HCT116 (cell line): Measurements from ENCODE around the gene FIBCD1. TPM values are rescaled to one million over a fixed set of nuclear protein-coding genes. Genes with fewer than 3 reads are reported as not detected.

ENCODE experiments used
- ATAC-seq: fragments of 200-7000 bp; cut with Tn5 transposase; 2 replicates; pipeline ENCODE4 v1.9.1; 2020; ENCODE audit warnings: mild to moderate bottlenecking, moderate library complexity
- BruUV-seq: library from RNA; stranded (reverse); fragments of 400-500 nt; replicated peaks from 2 replicates; lab custom pipeline; 2021; lab: Mats Ljungman, UMichigan
- CTCF ChIA-PET: fragments of 300-600 bp; sonication (Branson Sonifier 250); formaldehyde crosslinking; loops from one replicate; lab custom pipeline; 2021; ENCODE audit warnings: antibody characterized with exemption; lab: Charles Lee
- POLR2A ChIA-PET: fragments of 300-600, 350-600 bp; sonication (Branson Sonifier 250); formaldehyde crosslinking; loops from one replicate; lab custom pipeline; 2021; ENCODE audit warnings: antibody characterized with exemption; lab: Charles Lee
- RAD21 ChIA-PET, 2 experiments: fragments of 300-600 bp; sonication (Branson Sonifier 250); formaldehyde crosslinking; loops; one replicate each; lab custom pipeline; 2023; ENCODE audit warnings: low total read pairs in 2 of 2; ENCODE audit not compliant: uncharacterized antibody in 2 of 2, unreplicated experiment in 2 of 2, low non-redundant PET in 1 of 2; lab: Charles Lee
- DNase-seq: peaks from one replicate; pipeline ENCODE4 v3.0.0-alpha.2; 2010; ENCODE audit warnings: low read depth, low spot score
- H2AFZ ChIP-seq: fragments of 200-600 bp; shearing (Covaris generic), sonication (generic); 2 replicates; pipeline ENCODE4 v1.6.1; 2017; ENCODE audit warnings: low read depth, mixed run types, mixed read lengths, antibody characterized with exemption, low read length; ENCODE audit not compliant: poor library complexity, severe bottlenecking
- H3K27ac ChIP-seq: 2 replicates; pipeline ENCODE4 v1.5.1; 2012; ENCODE audit warnings: low read depth, low read length
- H3K27me3 ChIP-seq: fragments of 200-600 bp; sonication (generic); 2 replicates; pipeline ENCODE4 v1.6.1; 2016; ENCODE audit warnings: mixed run types, low read length, mixed read lengths; ENCODE audit not compliant: insufficient read depth
- H3K36me3 ChIP-seq, 2 experiments: fragments of 200-500 bp in 1 of 2; fragments of 200-600 bp in 1 of 2; sonication (Bioruptor generic) in 1 of 2; sonication (generic) in 1 of 2; 2 replicates each; pipeline versions ENCODE4 v1.5.1 to v1.6.1; 2014 to 2016; ENCODE audit warnings: low read length in 2 of 2, inconsistent platforms in 1 of 2, mixed read lengths in 1 of 2, mixed run types in 1 of 2; ENCODE audit not compliant: insufficient read depth in 2 of 2, control insufficient read depth in 1 of 2
- H3K4me1 ChIP-seq, 2 experiments: fragments of 200-600 bp in 1 of 2; sonication (generic) in 1 of 2; 2 replicates each; pipeline versions ENCODE4 v1.5.1 to v1.6.1; 2012 to 2017; ENCODE audit warnings: low read length in 2 of 2, inconsistent platforms in 1 of 2, mild to moderate bottlenecking in 1 of 2, mixed read lengths in 1 of 2, mixed run types in 1 of 2, moderate library complexity in 1 of 2; ENCODE audit not compliant: insufficient read depth in 2 of 2, control insufficient read depth in 1 of 2
- H3K4me2 ChIP-seq: fragments of 200-600 bp; sonication (generic); 2 replicates; pipeline ENCODE4 v1.6.1; 2017; ENCODE audit warnings: mixed run types, low read length, mixed read lengths
- H3K4me3 ChIP-seq, 2 experiments: fragments of 200-600 bp in 1 of 2; sonication (generic) in 1 of 2; replicated peaks in 1 of 2; 2 replicates each; pipeline ENCODE4 v1.5.1; 2011 to 2016; ENCODE audit warnings: low read length in 2 of 2, control low read depth in 1 of 2, low read depth in 1 of 2, mild to moderate bottlenecking in 1 of 2, mixed read lengths in 1 of 2, mixed run types in 1 of 2
- H3K79me2 ChIP-seq: fragments of 200-600 bp; sonication (generic); 2 replicates; pipeline ENCODE4 v1.6.1; 2017; ENCODE audit warnings: mild to moderate bottlenecking, mixed run types, low read length, moderate library complexity, mixed read lengths; ENCODE audit not compliant: insufficient read depth
- H3K9ac ChIP-seq: fragments of 200-600 bp; sonication (generic); 2 replicates; pipeline ENCODE4 v1.6.1; 2016; ENCODE audit warnings: low read length, mixed read lengths
- H3K9me2 ChIP-seq: fragments of 200-600 bp; sonication (generic), shearing (Covaris generic); 2 replicates; pipeline ENCODE4 v1.6.1; 2017; ENCODE audit warnings: mixed run types, mild to moderate bottlenecking, moderate library complexity; ENCODE audit not compliant: insufficient read depth
- H3K9me3 ChIP-seq, 2 experiments: fragments of 200-500 bp in 1 of 2; fragments of 200-600 bp in 1 of 2; sonication (Bioruptor generic) in 1 of 2; sonication (generic) in 1 of 2; 2 replicates each; pipeline ENCODE4 v1.6.1; 2014 to 2017; ENCODE audit warnings: low read length in 2 of 2, mixed read lengths in 2 of 2, inconsistent platforms in 1 of 2, low read depth in 1 of 2, mild to moderate bottlenecking in 1 of 2, mixed run types in 1 of 2, moderate library complexity in 1 of 2; ENCODE audit not compliant: control insufficient read depth in 1 of 2, insufficient read depth in 1 of 2
- H4K20me1 ChIP-seq: fragments of 200-600 bp; sonication (generic), shearing (Covaris generic); 2 replicates; pipeline ENCODE4 v1.6.1; 2017; ENCODE audit warnings: mixed run types, mild to moderate bottlenecking, moderate library complexity; ENCODE audit not compliant: insufficient read depth
- CBX3 ChIP-seq: IDR thresholded peaks from 2 replicates; pipeline ENCODE4 v1.6.1; 2012; ENCODE audit warnings: low read depth
- FOSL1 ChIP-seq: IDR thresholded peaks from 2 replicates; pipeline ENCODE4 v1.6.1; 2012; ENCODE audit warnings: low read depth
- MAX ChIP-seq: IDR thresholded peaks from 2 replicates; pipeline ENCODE4 v1.6.1; 2012
- RAD21 ChIP-seq: IDR thresholded peaks from 2 replicates; pipeline ENCODE4 v1.6.1; 2012; ENCODE audit warnings: low read depth, mild to moderate bottlenecking
- REST ChIP-seq: IDR thresholded peaks from 2 replicates; pipeline ENCODE4 v1.6.1; 2012; ENCODE audit warnings: low read depth
- SP1 ChIP-seq: IDR thresholded peaks from 2 replicates; pipeline ENCODE4 v1.6.1; 2012; ENCODE audit warnings: low read depth
- ZNF274 ChIP-seq: fragments of 200-500 bp; sonication (Bioruptor generic); IDR thresholded peaks from 2 replicates; pipeline ENCODE4 v1.6.1; 2014; ENCODE audit warnings: mild to moderate bottlenecking, low read depth, low read length, inconsistent platforms
- intact Hi-C: fragments of 100-400 bp; cut with micrococcal nuclease; formaldehyde crosslinking; loops from 2 replicates; pipeline ENCODE4 v1.10.0; 2022
- total RNA-seq: library from RNA; stranded (reverse); gene quantifications from one replicate; pipeline ENCODE4 v1.2.1, GENCODE V29; 2021; ENCODE audit not compliant: unreplicated experiment

FIBCD1 gene
- total RNA-seq, 1 experiment from 2014 or later: 26.1 TPM

DNA sequence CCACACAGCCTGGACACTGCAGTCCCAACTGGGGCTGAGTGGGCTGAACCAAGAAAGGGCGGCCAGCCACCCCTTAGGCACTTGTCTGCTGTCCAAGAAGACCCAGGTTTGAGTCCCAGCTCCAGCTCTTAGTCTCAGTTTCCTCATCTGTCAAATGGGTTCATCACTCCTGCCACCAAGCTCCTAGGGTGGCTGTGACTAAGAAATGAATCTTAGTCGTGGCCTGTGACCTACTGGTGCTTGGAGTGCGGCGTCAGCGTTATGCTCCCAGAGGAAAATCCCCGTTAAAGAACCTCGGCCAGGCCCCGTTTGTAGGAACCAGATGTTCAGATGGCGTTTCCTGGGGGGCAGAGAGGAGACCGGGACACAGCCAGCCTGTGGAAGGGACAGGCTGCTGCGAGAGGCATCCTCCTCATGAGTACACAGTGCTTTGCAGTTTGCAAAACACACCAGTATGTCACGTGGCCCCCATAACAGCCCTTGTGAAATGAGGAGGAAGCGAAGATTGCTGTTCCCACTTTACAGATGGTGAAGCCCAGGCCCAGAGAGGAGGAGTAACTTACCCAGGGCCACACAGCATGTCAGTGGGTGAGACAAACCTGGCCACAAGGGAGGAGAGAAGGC lies 3.3 kb downstream of the FIBCD1 start:
- intact Hi-C loops: no loop called here
- ChIA-PET CTCF (interaction anchor here (1.4 kb wide), 1 partner anchor 63 kb away, joined by 5 read pairs; no protein-coding TSS in a partner anchor), POLR2A (interaction anchor here (1.1 kb wide), 1 partner anchor 9 kb away, joined by 3 read pairs; no protein-coding TSS in a partner anchor), RAD21 (no interaction called here)
- Histone ChIP-seq H3K4me1 (peaks cover 27 to 50% of the 10 kb centered on the region in 2 experiments), H3K9ac (peak overlapping the region; percentile 25; the same call in 1 of the 2 replicates), H3K4me2 (peak overlapping the region; percentile 93), H3K27ac (peak overlapping the region; percentile 43), H3K27me3 (no peaks in the 10 kb centered on the region), H3K79me2 (no peaks in the 10 kb centered on the region), H3K36me3 (no peaks in the 10 kb centered on the region), H3K9me3 (no peaks in the 10 kb centered on the region), H3K9me2 (no peaks in the 10 kb centered on the region), H4K20me1 (no peaks in the 10 kb centered on the region), H3K4me3 (no peak overlapping the region), H2AFZ (no peak overlapping the region)
- BruUV-seq: no TSS peak
- TF ChIP-seq ZNF274 (no peak), SP1 (no peak), RAD21 (no peak), FOSL1 (no peak), REST (no peak), CBX3 (no peak), MAX (no peak)
- ATAC-seq (no peak), DNase-seq (no peak)
